Activated naive CD4-positive, alpha-beta T cell treated with anti-CD3 and anti-CD28 coated beads for 36 hours (primary cell): ENCODE measurements around the gene ADI1. TPM values are rescaled to one million over a fixed set of nuclear protein-coding genes. Genes with fewer than 3 reads are reported as not detected.

Source experiments
- CTCF ChIA-PET: fragments of 350-600 bp; sonication (Branson Sonifier 250); formaldehyde crosslinking; loops from one replicate; lab custom pipeline; 2021; ENCODE audit warnings: antibody characterized with exemption; lab: Charles Lee
- DNase-seq: peaks from one replicate; pipeline ENCODE4 v3.0.0-alpha.2; 2020
- H3K27ac Mint-ChIP-seq: one replicate; pipeline ENCODE4 v1.8.0; 2021; ENCODE audit warnings: mild to moderate bottlenecking, mixed read lengths
- H3K27me3 Mint-ChIP-seq: one replicate; pipeline ENCODE4 v1.8.0; 2021; ENCODE audit warnings: low read depth, mixed read lengths
- H3K36me3 Mint-ChIP-seq: one replicate; pipeline ENCODE4 v1.8.0; 2021; ENCODE audit warnings: low read depth, mixed read lengths
- H3K4me1 Mint-ChIP-seq: one replicate; pipeline ENCODE4 v1.8.0; 2021; ENCODE audit warnings: low read depth, mixed read lengths
- H3K4me3 Mint-ChIP-seq: one replicate; pipeline ENCODE4 v1.8.0; 2021; ENCODE audit warnings: mild to moderate bottlenecking, moderate library complexity, mixed read lengths
- H3K9me3 Mint-ChIP-seq: one replicate; pipeline ENCODE4 v1.8.0; 2021; ENCODE audit warnings: mixed read lengths
- intact Hi-C: fragments of 100-400 bp; cut with micrococcal nuclease; formaldehyde crosslinking; loops from one replicate; pipeline ENCODE4 v1.15.1; 2023
- total RNA-seq, 2 experiments: library from RNA; stranded (reverse); gene quantifications; one replicate each; pipeline ENCODE4 v1.2.3, GENCODE V29; 2021

ADI1 gene
- total RNA-seq, 2 experiments from 2014 or later = 45.6 to 49.8 TPM

GRCh38 chr2:3469486-3469885 lies 49.8 kb downstream of the ADI1 start:
- intact Hi-C loops = loop anchor here (10.0 kb wide), 1 partner anchor 295 kb away; no protein-coding TSS in a partner anchor
- no peaks in the 10 kb centered on the region for H3K9me3 Mint-ChIP-seq
- no peak overlapping the region for H3K27ac Mint-ChIP-seq

GRCh38 chr2:3468296-3468988 lies 50.9 kb downstream of the ADI1 start:
- no peak overlapping the region for H3K27ac Mint-ChIP-seq
- H3K4me3 Mint-ChIP-seq = no peak overlapping the region
- H3K27me3 Mint-ChIP-seq = no peaks in the 10 kb centered on the region
- no peaks in the 10 kb centered on the region for H3K9me3 Mint-ChIP-seq
- peaks cover 17% of the 10 kb centered on the region for H3K36me3 Mint-ChIP-seq
- intact Hi-C loops = loop anchor here (10.0 kb wide), 1 partner anchor 294 kb away; no protein-coding TSS in a partner anchor
- CTCF ChIA-PET = interaction anchor here (0.5 kb wide), 1 partner anchor 644 kb away, joined by 3 read pairs; no protein-coding TSS in a partner anchor
- no peaks in the 10 kb centered on the region for H3K4me1 Mint-ChIP-seq
- DNase-seq = no peak

More at GRCh38 chr2:3469486-3469885, 49.8 kb downstream of the ADI1 start:
- CTCF ChIA-PET = interaction anchor here (1.6 kb wide), 1 partner anchor 46 kb away, joined by 4 read pairs; no protein-coding TSS in a partner anchor
- H3K27me3 Mint-ChIP-seq = no peaks in the 10 kb centered on the region
- peaks cover 15% of the 10 kb centered on the region for H3K36me3 Mint-ChIP-seq
- no peaks in the 10 kb centered on the region for H3K4me1 Mint-ChIP-seq
- H3K4me3 Mint-ChIP-seq = no peak overlapping the region
- DNase-seq = no peak

GRCh38 chr2:3467654-3468053 lies 51.7 kb downstream of the ADI1 start:
- Mint-ChIP-seq H3K27ac (no peak overlapping the region), H3K27me3 (no peaks in the 10 kb centered on the region), H3K36me3 (peaks cover 19% of the 10 kb centered on the region), H3K4me1 (no peaks in the 10 kb centered on the region), H3K4me3 (no peak overlapping the region), H3K9me3 (no peaks in the 10 kb centered on the region)
- CTCF ChIA-PET = interaction anchor here (1.4 kb wide), 1 partner anchor 44 kb away, joined by 5 read pairs; no protein-coding TSS in a partner anchor
- intact Hi-C loops = loop anchor here (10.0 kb wide), 1 partner anchor 293 kb away; no protein-coding TSS in a partner anchor
- DNase-seq = no peak

GRCh38 chr2:3466966-3467365 lies 52.4 kb downstream of the ADI1 start:
- Mint-ChIP-seq H3K36me3 (peaks cover 18% of the 10 kb centered on the region), H3K9me3 (no peaks in the 10 kb centered on the region), H3K27me3 (no peaks in the 10 kb centered on the region), H3K4me1 (peaks cover 2% of the 10 kb centered on the region), H3K27ac (no peak overlapping the region), H3K4me3 (no peak overlapping the region)
- CTCF ChIA-PET = interaction anchor here (1.4 kb wide), 1 partner anchor 43 kb away, joined by 5 read pairs; no protein-coding TSS in a partner anchor
- DNase-seq = no peak
- intact Hi-C loops = loop anchor here (10.0 kb wide), 1 partner anchor 292 kb away; no protein-coding TSS in a partner anchor

GRCh38 chr2:3466482-3466863 lies 52.9 kb downstream of the ADI1 start:
- Mint-ChIP-seq H3K4me1 (peaks cover 6% of the 10 kb centered on the region), H3K27ac (no peak overlapping the region), H3K27me3 (no peaks in the 10 kb centered on the region), H3K36me3 (peaks cover 19% of the 10 kb centered on the region), H3K4me3 (no peak overlapping the region), H3K9me3 (no peaks in the 10 kb centered on the region)
- no peak for DNase-seq
- CTCF ChIA-PET = interaction anchor here (1.4 kb wide), 1 partner anchor 42 kb away, joined by 5 read pairs; no protein-coding TSS in a partner anchor
- intact Hi-C loops = loop anchor here (10.0 kb wide), 1 partner anchor 292 kb away; no protein-coding TSS in a partner anchor

- CTCF ChIA-PET = interaction anchor here (1.4 kb wide), 1 partner anchor 42 kb away, joined by 5 read pairs; no protein-coding TSS in a partner anchor
- Mint-ChIP-seq H3K4me3 (no peak overlapping the region), H3K27me3 (no peaks in the 10 kb centered on the region), H3K9me3 (no peaks in the 10 kb centered on the region), H3K36me3 (peaks cover 17% of the 10 kb centered on the region), H3K27ac (no peak overlapping the region), H3K4me1 (peaks cover 11% of the 10 kb centered on the region)
- DNase-seq = no peak
- intact Hi-C loops = loop anchor here (10.0 kb wide), 1 partner anchor 291 kb away; no protein-coding TSS in a partner anchor
These were observed 53.4 kb downstream of the ADI1 start for GRCh38 chr2:3465844-3466481.

- Mint-ChIP-seq H3K9me3 (no peaks in the 10 kb centered on the region), H3K4me3 (no peak overlapping the region), H3K4me1 (peaks cover 13% of the 10 kb centered on the region), H3K36me3 (peaks cover 16% of the 10 kb centered on the region), H3K27ac (no peak overlapping the region), H3K27me3 (no peaks in the 10 kb centered on the region)
- CTCF ChIA-PET = no interaction called here
- no peak for DNase-seq
- intact Hi-C loops = loop anchor here (10.0 kb wide), 1 partner anchor 291 kb away; no protein-coding TSS in a partner anchor
These were observed 54.0 kb downstream of the ADI1 start for GRCh38 chr2:3465328-3465727.

GRCh38 chr2:3464401-3465005 lies 54.8 kb downstream of the ADI1 start:
- Mint-ChIP-seq H3K36me3 (peaks cover 16% of the 10 kb centered on the region), H3K27me3 (no peaks in the 10 kb centered on the region), H3K4me3 (no peak overlapping the region), H3K9me3 (no peaks in the 10 kb centered on the region), H3K4me1 (peaks cover 13% of the 10 kb centered on the region), H3K27ac (no peak overlapping the region)
- DNase-seq = no peak
- intact Hi-C loops = loop anchor here (5.0 to 10.0 kb wide), 2 partner anchors 290 to 462 kb away; no protein-coding TSS in a partner anchor
- CTCF ChIA-PET = interaction anchor here (7.1 kb wide), 1 partner anchor 41 kb away, joined by 44 read pairs; no protein-coding TSS in a partner anchor

GRCh38 chr2:3463944-3464343 lies 55.4 kb downstream of the ADI1 start:
- Mint-ChIP-seq H3K9me3 (no peaks in the 10 kb centered on the region), H3K27me3 (no peaks in the 10 kb centered on the region), H3K4me3 (no peak overlapping the region), H3K27ac (no peak overlapping the region), H3K36me3 (peaks cover 16% of the 10 kb centered on the region), H3K4me1 (peaks cover 13% of the 10 kb centered on the region)
- CTCF ChIA-PET = interaction anchor here (0.6 to 7.1 kb wide), 3 partner anchors 40 to 667 kb away, joined by 3 to 44 read pairs (median 4); partner anchors contain the start of gene RPS7
- no peak for DNase-seq
- intact Hi-C loops = loop anchor here (2.0 to 10.0 kb wide), 3 partner anchors 289 to 1343 kb away; no protein-coding TSS in a partner anchor

- Mint-ChIP-seq H3K9me3 (no peaks in the 10 kb centered on the region), H3K27ac (no peak overlapping the region), H3K36me3 (peaks cover 15% of the 10 kb centered on the region), H3K4me1 (peaks cover 13% of the 10 kb centered on the region), H3K27me3 (no peaks in the 10 kb centered on the region), H3K4me3 (no peak overlapping the region)
- DNase-seq = no peak
- CTCF ChIA-PET = interaction anchor here (0.6 to 7.1 kb wide), 7 partner anchors 10 to 666 kb away, joined by 3 to 44 read pairs (median 3); partner anchors contain the start of gene RPS7
- intact Hi-C loops = loop anchor here (2.0 to 10.0 kb wide), 3 partner anchors 289 to 1343 kb away; no protein-coding TSS in a partner anchor
These were observed 56.0 kb downstream of the ADI1 start for GRCh38 chr2:3463186-3463835.

- Mint-ChIP-seq H3K27me3 (no peaks in the 10 kb centered on the region), H3K4me3 (no peak overlapping the region), H3K4me1 (peaks cover 13% of the 10 kb centered on the region), H3K9me3 (no peaks in the 10 kb centered on the region), H3K27ac (no peak overlapping the region), H3K36me3 (peaks cover 11% of the 10 kb centered on the region)
- no peak for DNase-seq
- CTCF ChIA-PET = interaction anchor here (0.7 to 7.1 kb wide), 16 partner anchors 8 to 318 kb away, joined by 3 to 44 read pairs (median 4); partner anchors contain the start of gene RPS7
- intact Hi-C loops = loop anchor here (1.0 to 10.0 kb wide), 7 partner anchors 38 to 1342 kb away; partner anchors contain the start of gene EIPR1
These were observed 56.7 kb downstream of the ADI1 start for GRCh38 chr2:3462493-3463104.
